Colonic mucosa (tissue), 4 donors: ENCODE measurements around the gene RABGAP1L. TPM values are rescaled to one million over a fixed set of nuclear protein-coding genes. Genes with fewer than 3 reads are reported as not detected.

Source experiments
- DNase-seq: peaks from one replicate; pipeline ENCODE4 v3.0.0-alpha.2; 2020
- H3K27ac ChIP-seq: fragments of 200-600 bp; one replicate; pipeline ENCODE4 v1.8.0; 2021
- H3K27me3 ChIP-seq: fragments of 200-600 bp; one replicate; pipeline ENCODE4 v1.8.0; 2021
- H3K36me3 ChIP-seq: fragments of 200-600 bp; one replicate; pipeline ENCODE4 v1.8.0; 2021
- H3K4me1 ChIP-seq: fragments of 200-600 bp; one replicate; pipeline ENCODE4 v1.8.0; 2021; ENCODE audit warnings: mild to moderate bottlenecking
- H3K4me3 ChIP-seq: fragments of 200-600 bp; one replicate; pipeline ENCODE4 v1.8.0; 2021
- H3K9ac ChIP-seq, 2 donors: one replicate each; pipeline ENCODE4 v1.7.0; 2013; ENCODE audit warnings: control low read depth in 2 of 2, low read depth in 2 of 2, low read length in 2 of 2
- H3K9me3 ChIP-seq: fragments of 200-600 bp; one replicate; pipeline ENCODE4 v1.8.0; 2021
- intact Hi-C: fragments of 100-400 bp; cut with DNase I; formaldehyde crosslinking; loops from one replicate; pipeline ENCODE4 v1.14.1; 2022
- total RNA-seq, 2 donors: library from RNA; stranded (reverse); fragmentation: NEBNext Ultra II Directional in 1 of 2; extraction: Animal tissue kit (Norgen Biotek cat#: 25700) in 1 of 2; gene quantifications; one replicate each; pipeline ENCODE4 v1.2.1, GENCODE V29; 2021
- TF ChIP-seq, protein P1 (sequence below): fragments of 200-600 bp; IDR thresholded peaks from one replicate; pipeline ENCODE4 v1.8.0; 2022; ENCODE audit warnings: antibody characterized with exemption, mild to moderate bottlenecking
- donor health status: healthy.
- donor health status: DM: no; HTN: no; CAD: no.
- donor health status: DM: no; HTN: no; CAD: no.

Gene RABGAP1L
- total RNA-seq, 2 donors from 2014 or later, result 50.3 to 87.0 TPM

DNA sequence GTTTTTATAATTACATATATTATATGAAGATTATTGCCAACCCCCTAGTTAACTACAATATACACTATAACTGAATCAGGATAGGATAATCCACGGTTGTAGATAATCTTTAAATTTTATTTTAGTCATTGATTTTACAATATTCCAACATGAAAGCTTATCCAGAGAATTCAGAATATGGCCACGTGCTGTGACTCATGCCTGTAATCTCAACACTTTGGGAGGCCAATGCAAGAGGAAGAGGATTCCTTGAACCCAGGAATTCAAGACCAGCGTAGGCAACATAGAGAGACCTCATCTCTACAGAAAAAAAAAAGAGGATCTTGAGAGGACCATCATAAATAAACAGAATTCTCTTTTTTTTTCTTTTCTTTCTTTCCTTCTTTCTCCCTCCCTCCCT is 720.9 kb downstream of the RABGAP1L start:
- Histone ChIP-seq H3K9ac (no peak overlapping the region), H3K9me3 (no peaks in the 10 kb centered on the region), H3K36me3 (no peaks in the 10 kb centered on the region), H3K27ac (no peak overlapping the region), H3K4me1 (no peaks in the 10 kb centered on the region), H3K27me3 (no peaks in the 10 kb centered on the region), H3K4me3 (no peak overlapping the region)
- no peak for DNase-seq
- TF ChIP-seq, protein P1, sequence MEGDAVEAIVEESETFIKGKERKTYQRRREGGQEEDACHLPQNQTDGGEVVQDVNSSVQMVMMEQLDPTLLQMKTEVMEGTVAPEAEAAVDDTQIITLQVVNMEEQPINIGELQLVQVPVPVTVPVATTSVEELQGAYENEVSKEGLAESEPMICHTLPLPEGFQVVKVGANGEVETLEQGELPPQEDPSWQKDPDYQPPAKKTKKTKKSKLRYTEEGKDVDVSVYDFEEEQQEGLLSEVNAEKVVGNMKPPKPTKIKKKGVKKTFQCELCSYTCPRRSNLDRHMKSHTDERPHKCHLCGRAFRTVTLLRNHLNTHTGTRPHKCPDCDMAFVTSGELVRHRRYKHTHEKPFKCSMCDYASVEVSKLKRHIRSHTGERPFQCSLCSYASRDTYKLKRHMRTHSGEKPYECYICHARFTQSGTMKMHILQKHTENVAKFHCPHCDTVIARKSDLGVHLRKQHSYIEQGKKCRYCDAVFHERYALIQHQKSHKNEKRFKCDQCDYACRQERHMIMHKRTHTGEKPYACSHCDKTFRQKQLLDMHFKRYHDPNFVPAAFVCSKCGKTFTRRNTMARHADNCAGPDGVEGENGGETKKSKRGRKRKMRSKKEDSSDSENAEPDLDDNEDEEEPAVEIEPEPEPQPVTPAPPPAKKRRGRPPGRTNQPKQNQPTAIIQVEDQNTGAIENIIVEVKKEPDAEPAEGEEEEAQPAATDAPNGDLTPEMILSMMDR, result no peak
- intact Hi-C loops, result no loop called here

DNA sequence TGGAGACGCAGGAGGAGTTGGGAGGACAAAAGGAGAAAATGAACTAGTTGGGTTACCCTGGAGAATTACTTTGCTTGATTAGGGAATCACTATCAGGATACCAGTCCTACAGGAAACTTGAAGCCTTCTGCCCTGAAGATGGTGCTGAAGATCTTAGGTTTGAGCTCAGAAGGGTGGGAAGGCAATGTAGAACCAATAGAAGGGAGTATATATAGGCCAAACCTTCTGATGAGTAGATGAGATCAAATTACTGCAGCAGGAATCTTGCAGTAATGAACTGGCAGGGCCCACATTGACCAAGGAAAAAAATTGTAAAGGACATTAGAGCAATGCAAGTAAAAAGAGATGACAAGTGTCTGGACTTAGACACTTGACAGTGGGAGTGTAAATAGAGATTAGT is 724.1 kb downstream of the RABGAP1L start:
- no peak overlapping the region for H3K27ac ChIP-seq
- H3K27me3 ChIP-seq, result no peaks in the 10 kb centered on the region
- H3K9ac ChIP-seq, result no peak overlapping the region
- H3K4me1 ChIP-seq, result no peaks in the 10 kb centered on the region
- no peaks in the 10 kb centered on the region for H3K36me3 ChIP-seq
- TF ChIP-seq, protein P1, result no peak
- DNase-seq, result no peak
- intact Hi-C loops, result no loop called here
- H3K4me3 ChIP-seq, result no peak overlapping the region
- H3K9me3 ChIP-seq, result no peaks in the 10 kb centered on the region

DNA sequence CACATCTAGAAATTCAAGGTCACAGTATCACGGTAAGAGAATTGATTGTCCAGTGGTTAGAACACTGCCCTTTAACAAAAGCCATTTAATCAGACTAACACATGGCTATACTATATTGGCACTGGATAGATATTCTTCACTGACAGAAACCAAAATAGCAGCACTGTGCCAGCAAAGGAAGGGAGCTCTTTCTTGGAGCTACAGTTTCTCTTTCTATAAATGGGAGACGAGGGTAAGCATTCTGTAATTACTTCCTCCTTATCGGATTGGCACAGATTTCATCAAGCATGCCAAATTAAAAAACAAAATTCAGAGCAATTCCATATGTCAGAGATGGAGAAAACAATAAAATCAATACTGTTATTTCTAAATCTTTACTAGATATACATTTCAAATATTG is 724.7 kb downstream of the RABGAP1L start:
- DNase-seq, result no peak
- H3K9ac ChIP-seq, result no peak overlapping the region
- no peaks in the 10 kb centered on the region for H3K9me3 ChIP-seq
- no peak overlapping the region for H3K4me3 ChIP-seq
- intact Hi-C loops, result no loop called here
- no peaks in the 10 kb centered on the region for H3K27me3 ChIP-seq
- no peaks in the 10 kb centered on the region for H3K36me3 ChIP-seq
- H3K4me1 ChIP-seq, result no peaks in the 10 kb centered on the region
- TF ChIP-seq, protein P1, result no peak
- no peak overlapping the region for H3K27ac ChIP-seq

DNA sequence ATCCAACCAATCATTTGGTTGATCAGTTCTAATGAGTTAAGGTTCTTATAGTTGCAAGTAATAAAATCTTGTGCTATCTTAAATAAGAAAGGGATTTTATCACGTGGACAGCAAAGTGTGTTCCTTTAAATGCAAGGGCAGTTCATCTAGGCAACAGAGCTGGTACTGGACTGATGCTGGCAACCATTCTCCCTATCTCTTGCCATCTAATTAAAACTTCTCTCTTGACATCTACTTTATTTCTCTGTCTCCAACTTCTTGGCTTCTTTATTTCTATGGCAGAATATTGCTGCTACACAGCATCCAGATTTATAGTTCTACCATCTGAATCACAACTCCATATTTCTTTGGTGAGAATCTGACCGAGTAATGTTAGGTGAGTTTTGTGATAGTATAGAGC is 725.2 kb downstream of the RABGAP1L start:
- no peak for DNase-seq
- TF ChIP-seq, protein P1, result no peak
- intact Hi-C loops, result no loop called here
- Histone ChIP-seq H3K36me3 (no peaks in the 10 kb centered on the region), H3K9me3 (no peaks in the 10 kb centered on the region), H3K4me3 (no peak overlapping the region), H3K27ac (no peak overlapping the region), H3K27me3 (no peaks in the 10 kb centered on the region), H3K4me1 (no peaks in the 10 kb centered on the region), H3K9ac (no peak overlapping the region)

DNA sequence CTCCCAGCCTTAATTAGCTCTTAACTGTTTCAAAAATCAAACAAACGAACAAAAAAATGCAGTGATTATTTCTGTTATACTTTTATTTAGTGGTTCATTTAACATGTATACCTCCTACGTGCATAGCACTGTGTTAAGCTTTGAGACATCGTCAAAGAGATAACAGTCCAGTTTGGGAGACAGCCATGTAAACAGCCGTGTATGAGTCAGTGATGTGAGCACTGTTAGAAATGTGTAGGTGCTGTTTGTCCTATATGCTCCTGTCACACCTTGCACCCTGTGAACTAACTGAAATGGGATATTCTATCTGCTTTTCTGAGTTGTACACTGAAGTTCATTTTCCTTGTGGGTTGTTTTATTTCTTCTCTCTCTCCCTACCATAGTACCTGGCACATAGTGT is 730.7 kb downstream of the RABGAP1L start:
- Histone ChIP-seq H3K9ac (no peak overlapping the region), H3K27ac (no peak overlapping the region), H3K36me3 (no peaks in the 10 kb centered on the region), H3K9me3 (no peaks in the 10 kb centered on the region), H3K4me3 (no peak overlapping the region), H3K27me3 (no peaks in the 10 kb centered on the region), H3K4me1 (no peaks in the 10 kb centered on the region)
- DNase-seq, result no peak
- TF ChIP-seq, protein P1, result no peak
- intact Hi-C loops, result no loop called here

DNA sequence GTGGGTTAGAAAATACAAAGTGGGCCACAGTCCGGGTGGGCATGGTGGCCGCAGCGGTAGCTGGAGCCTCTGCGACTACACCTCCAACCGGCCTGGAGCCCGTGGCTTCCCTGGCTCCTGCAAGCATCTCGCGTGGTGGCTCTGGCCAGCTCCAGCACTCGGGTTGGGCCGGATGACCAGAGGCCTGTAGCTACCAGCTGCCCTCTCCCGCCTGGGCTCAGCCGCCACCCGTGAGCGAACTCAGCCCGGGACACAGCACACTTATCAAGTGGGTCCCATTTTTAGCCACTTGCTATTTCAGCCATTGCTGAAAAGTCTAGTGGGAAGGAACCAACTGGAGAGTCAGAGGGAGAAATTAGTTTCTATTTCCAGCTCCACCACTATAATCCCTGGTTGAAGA is 732.7 kb downstream of the RABGAP1L start:
- intact Hi-C loops, result no loop called here
- H3K9ac ChIP-seq, result no peak overlapping the region
- H3K36me3 ChIP-seq, result no peaks in the 10 kb centered on the region
- no peaks in the 10 kb centered on the region for H3K4me1 ChIP-seq
- no peak overlapping the region for H3K27ac ChIP-seq
- TF ChIP-seq, protein P1, result no peak
- no peak overlapping the region for H3K4me3 ChIP-seq
- H3K9me3 ChIP-seq, result no peaks in the 10 kb centered on the region
- H3K27me3 ChIP-seq, result no peaks in the 10 kb centered on the region
- DNase-seq, result no peak
